Skeletal muscle tissue (tissue), 4 donors: Measurements from ENCODE around the gene LCE2D. TPM values are rescaled to one million over a fixed set of nuclear protein-coding genes. Genes with fewer than 3 reads are reported as not detected.

Experiments
- H3K27ac ChIP-seq: one replicate; pipeline ENCODE4 v1.7.0; 2013; ENCODE audit warnings: mild to moderate bottlenecking, low read depth, low read length, inconsistent platforms
- H3K27me3 ChIP-seq, 3 donors: one replicate each; pipeline ENCODE4 v1.7.0; 2013; ENCODE audit warnings: low read length in 3 of 3; ENCODE audit not compliant: control insufficient read depth in 3 of 3, insufficient read depth in 3 of 3
- H3K36me3 ChIP-seq, 3 donors: one replicate each; pipeline ENCODE4 v1.7.0; 2013; ENCODE audit warnings: low read length in 3 of 3; ENCODE audit not compliant: control insufficient read depth in 3 of 3, insufficient read depth in 3 of 3
- H3K4me1 ChIP-seq, 3 donors: one replicate each; pipeline ENCODE4 v1.7.0; 2013; ENCODE audit warnings: low read length in 3 of 3, mild to moderate bottlenecking in 3 of 3; ENCODE audit not compliant: control insufficient read depth in 3 of 3, insufficient read depth in 3 of 3
- H3K4me3 ChIP-seq, 3 donors: one replicate each; pipeline ENCODE4 v1.7.0; 2013; ENCODE audit warnings: low read length in 3 of 3
- H3K9ac ChIP-seq, 3 donors: one replicate each; pipeline ENCODE4 v1.7.0; 2013; ENCODE audit warnings: low read length in 3 of 3, mild to moderate bottlenecking in 3 of 3, moderate library complexity in 2 of 3, low read depth in 1 of 3
- H3K9me3 ChIP-seq, 3 donors: one replicate each; pipeline ENCODE4 v1.7.0; 2013; ENCODE audit warnings: low read length in 3 of 3; ENCODE audit not compliant: control insufficient read depth in 3 of 3
- total RNA-seq: library from RNA; depleted of rRNA; stranded (reverse); fragments of >200 nt; gene quantifications from one replicate; pipeline ENCODE4 v1.2.3, GENCODE V29; 2014
- donor health status: Osteomylitis.

The LCE2D gene, protein sequence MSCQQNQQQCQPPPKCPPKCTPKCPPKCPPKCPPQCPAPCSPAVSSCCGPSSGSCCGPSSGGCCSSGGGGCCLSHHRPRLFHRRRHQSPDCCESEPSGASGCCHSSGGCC
- not detected for total RNA-seq

DNA sequence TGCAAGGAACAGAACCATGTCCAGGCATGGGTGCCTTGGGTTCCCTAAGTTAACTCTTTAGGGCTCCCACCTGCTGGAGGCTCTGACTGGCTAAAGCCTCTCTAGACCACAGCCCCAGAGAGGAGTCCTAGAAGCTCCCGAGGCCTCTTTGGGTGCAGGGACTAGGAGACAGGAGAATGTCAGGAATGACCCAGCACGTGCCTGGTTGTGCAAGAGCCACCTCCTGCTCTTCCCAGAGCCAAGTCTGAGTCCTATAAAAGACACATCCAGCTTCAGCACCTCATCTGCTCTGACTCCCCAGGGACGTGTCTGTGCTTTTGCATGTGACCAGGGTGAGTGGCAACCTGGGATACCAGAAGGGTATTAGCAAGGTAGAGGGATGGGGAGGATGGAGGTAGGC lies at the start of gene LCE2D:
Gene LCE2D (plus strand): TSS at position 283 of the 400 bp plus-strand sequence. CDS start 726 bp downstream, outside the sequence.
- peaks cover 0 to 3% (median 0%) of the 10 kb centered on the region in 3 donors for H3K27me3 ChIP-seq
- no peaks in the 10 kb centered on the region for H3K36me3 ChIP-seq
- H3K27ac ChIP-seq: no peak within 1 kb of the TSS
- H3K9me3 ChIP-seq: no peaks in the 10 kb centered on the region
- H3K4me1 ChIP-seq: no peaks in the 10 kb centered on the region
- no peak within 1 kb of the TSS for H3K4me3 ChIP-seq
- no peak within 1 kb of the TSS for H3K9ac ChIP-seq

DNA sequence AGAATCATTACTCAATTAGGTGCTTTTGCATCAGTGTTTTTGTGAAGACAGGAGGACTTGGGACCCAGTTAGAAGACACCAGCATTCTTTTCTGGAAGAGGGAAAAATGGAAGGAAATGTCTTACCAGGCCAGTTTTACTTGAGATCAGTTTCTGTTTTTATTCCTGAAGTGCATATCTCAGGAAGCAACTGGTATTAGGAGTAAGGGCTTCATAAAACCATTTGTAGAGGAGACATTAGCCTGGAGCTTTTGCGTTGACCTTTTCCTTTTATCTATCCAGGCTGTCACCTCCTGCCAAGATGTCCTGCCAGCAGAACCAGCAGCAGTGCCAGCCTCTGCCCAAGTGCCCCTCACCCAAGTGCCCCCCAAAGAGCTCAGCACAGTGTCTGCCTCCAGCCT lies 49.7 kb upstream of the LCE2D start, which contains the start of gene LCE3B:
Gene LCE3B (plus strand): TSS at position 301 of the 400 bp plus-strand sequence. CDS start 0 bp downstream, at position 301.
- H3K9me3 ChIP-seq: peaks cover 2 to 4% (median 2%) of the 10 kb centered on the region in 3 donors

DNA sequence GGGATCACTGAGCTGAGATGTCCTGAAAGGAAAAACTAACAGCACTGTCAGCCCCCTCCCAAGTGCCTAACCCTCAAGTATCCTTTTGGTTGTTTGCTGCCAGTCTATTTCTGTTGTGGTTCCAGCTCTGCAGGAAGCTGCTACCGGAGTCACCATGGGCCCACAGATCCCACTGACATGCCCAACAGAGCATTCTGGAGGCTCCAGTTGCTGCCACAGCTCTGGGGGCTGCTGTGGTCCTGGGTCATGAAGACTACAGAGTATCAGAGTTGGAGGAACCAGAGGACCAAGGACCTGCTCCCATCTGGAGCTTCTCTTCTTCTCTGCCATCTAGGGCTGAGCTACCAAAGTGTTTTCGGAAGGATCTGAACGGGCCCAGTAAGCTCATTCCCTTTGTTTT lies 41.2 kb upstream of the LCE2D start:
- Histone ChIP-seq H3K27ac (no peak overlapping the region), H3K4me3 (no peak overlapping the region), H3K36me3 (no peaks in the 10 kb centered on the region), H3K9ac (no peak overlapping the region), H3K27me3 (peaks cover 0 to 6% (median 5%) of the 10 kb centered on the region in 3 donors), H3K9me3 (peaks cover 2 to 8% (median 5%) of the 10 kb centered on the region in 3 donors), H3K4me1 (no peaks in the 10 kb centered on the region)

More for the DNA sequence above, 49.7 kb upstream of the LCE2D start, which contains the start of gene LCE3B:
- Histone ChIP-seq H3K27ac (no peak within 1 kb of the TSS), H3K27me3 (no peaks in the 10 kb centered on the region), H3K36me3 (no peaks in the 10 kb centered on the region), H3K4me3 (no peak within 1 kb of the TSS), H3K9ac (no peak within 1 kb of the TSS), H3K4me1 (no peaks in the 10 kb centered on the region)

DNA sequence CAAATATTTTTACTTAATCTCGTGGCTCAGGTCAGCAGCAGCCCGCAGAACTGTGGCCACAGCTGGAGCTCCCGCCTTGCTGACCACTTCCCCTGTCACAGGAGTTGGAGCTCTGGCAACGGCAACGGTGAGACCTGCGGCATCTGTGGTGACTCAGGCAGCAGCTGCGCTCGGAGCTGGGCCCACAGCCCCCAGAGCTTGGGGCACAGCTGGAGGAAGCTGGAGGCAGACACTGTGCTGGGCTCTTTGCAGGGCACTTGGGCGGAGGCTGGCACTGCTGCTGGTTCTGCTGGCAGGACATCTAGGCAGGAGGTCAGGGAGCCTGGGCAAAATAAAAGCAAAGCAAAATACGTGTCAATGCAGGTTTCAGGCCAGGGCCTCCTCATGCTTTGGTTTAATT lies 40.4 kb upstream of the LCE2D start, which contains the start of gene LCE3A:
Gene LCE3A (minus strand): TSS at position 301 of the 400 bp plus-strand sequence. CDS start 0 bp downstream, at position 301.
- H3K9me3 ChIP-seq: peaks cover 0 to 5% (median 3%) of the 10 kb centered on the region in 3 donors
- no peak within 1 kb of the TSS for H3K4me3 ChIP-seq
- no peaks in the 10 kb centered on the region for H3K4me1 ChIP-seq
- no peak within 1 kb of the TSS for H3K27ac ChIP-seq
- H3K27me3 ChIP-seq: peaks cover 0 to 6% (median 5%) of the 10 kb centered on the region in 3 donors
- no peak within 1 kb of the TSS for H3K9ac ChIP-seq
- H3K36me3 ChIP-seq: no peaks in the 10 kb centered on the region

DNA sequence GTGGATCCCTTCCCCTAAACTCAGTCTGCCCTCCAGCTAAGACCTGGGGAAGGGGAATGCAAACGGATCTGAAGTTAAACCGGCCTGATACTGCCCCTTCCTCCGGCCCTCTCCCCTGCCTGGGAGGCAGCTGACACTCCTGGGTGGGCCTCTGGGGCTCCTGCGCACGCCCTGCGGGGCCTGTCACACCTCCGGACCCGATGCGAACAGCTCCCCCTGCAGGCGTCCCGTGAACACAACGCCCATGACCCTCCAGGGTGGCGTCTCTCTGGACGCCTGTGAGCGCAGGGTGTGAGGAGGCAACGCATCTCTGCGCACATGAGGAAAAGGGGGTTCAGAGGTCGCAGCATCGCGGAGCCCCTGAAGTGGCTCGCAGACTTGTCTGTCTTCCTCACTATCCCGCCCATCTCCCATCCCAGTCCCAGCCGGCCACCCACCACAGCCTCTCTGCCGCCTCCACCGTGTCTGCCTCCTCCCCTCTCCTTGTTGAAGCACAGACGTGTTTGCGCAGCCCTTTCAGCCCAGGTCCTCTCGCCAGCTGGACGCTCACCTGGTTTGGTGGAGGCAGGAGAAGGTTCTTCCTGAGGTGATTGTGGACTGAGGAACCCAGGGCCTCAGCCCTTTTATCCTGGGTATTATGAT lies 39.9 kb upstream of the LCE2D start:
- H3K27me3 ChIP-seq: peaks cover 0 to 6% (median 5%) of the 10 kb centered on the region in 3 donors
- H3K9ac ChIP-seq: no peak overlapping the region
- peaks cover 0 to 4% (median 3%) of the 10 kb centered on the region in 3 donors for H3K9me3 ChIP-seq
- no peaks in the 10 kb centered on the region for H3K4me1 ChIP-seq
- H3K36me3 ChIP-seq: no peaks in the 10 kb centered on the region
- H3K4me3 ChIP-seq: no peak overlapping the region
- no peak overlapping the region for H3K27ac ChIP-seq

DNA sequence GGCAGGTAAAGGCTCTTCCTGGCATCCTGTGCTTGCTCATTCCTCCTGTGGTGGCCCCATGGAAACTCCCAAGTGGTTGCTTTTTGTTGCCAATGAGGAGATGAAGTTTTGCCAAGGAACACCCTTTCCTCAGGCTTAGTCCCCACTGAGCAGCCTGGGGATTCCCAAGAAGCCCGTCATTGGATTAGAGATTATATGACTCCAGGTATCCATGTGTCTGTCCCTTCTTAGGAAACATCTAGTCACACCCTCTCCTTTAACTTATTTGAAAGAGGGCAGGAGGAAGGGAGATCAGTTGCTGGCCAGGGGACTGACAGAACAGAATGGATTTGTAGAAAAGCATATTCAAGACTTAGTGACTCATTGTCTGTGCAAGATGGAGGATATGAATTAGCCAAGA lies 36.4 kb upstream of the LCE2D start:
- H3K27ac ChIP-seq: no peak overlapping the region

DNA sequence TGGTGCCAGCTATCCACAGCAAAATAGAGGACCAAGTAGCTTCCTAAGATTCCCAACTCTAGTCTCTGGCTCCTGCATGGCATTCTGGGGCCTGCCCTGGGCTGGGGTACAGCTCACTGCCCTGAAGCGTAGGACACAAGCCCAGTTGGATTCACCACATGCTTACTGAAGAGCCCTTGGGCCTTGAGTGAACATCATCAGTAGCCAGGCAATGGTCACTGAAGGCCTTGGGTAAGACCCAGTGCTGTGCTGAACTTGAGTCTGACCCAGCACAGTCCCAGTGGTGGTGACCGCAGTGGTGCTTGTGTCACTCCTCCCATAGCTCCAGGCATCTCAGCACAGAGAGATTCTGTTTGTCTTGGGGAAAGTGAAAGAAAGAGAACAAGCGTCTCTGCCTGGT lies 32.6 kb upstream of the LCE2D start:
- no peak overlapping the region for H3K27ac ChIP-seq
- no peaks in the 10 kb centered on the region for H3K4me1 ChIP-seq
- H3K9me3 ChIP-seq: no peaks in the 10 kb centered on the region
- H3K9ac ChIP-seq: no peak overlapping the region
- H3K36me3 ChIP-seq: no peaks in the 10 kb centered on the region
- no peaks in the 10 kb centered on the region for H3K27me3 ChIP-seq
- H3K4me3 ChIP-seq: no peak overlapping the region

More for the DNA sequence above, 36.4 kb upstream of the LCE2D start:
- Histone ChIP-seq H3K4me1 (no peaks in the 10 kb centered on the region), H3K9ac (no peak overlapping the region), H3K4me3 (no peak overlapping the region), H3K27me3 (peaks cover 0 to 6% (median 5%) of the 10 kb centered on the region in 3 donors), H3K9me3 (no peaks in the 10 kb centered on the region), H3K36me3 (no peaks in the 10 kb centered on the region)

DNA sequence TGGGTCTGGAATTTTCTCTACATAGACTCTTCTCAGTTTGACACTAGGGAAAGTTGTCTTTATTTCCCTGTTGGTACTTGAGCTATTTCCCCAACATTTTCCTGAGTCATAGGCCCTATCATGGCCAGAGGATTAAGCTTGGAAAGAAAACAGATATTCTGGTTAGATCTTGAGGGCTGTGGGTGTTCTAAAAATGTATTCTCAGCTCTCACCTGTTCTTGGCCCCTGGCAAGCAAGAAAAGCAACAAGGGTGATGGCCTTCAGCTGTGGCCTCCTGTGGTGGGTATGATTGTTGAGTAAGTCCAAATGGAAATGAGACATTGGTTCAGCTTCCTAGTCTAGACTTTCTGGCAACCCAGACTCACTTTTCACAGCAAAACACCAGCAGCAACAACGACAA lies 22.8 kb upstream of the LCE2D start:
- Histone ChIP-seq H3K27ac (no peak overlapping the region), H3K4me1 (no peaks in the 10 kb centered on the region), H3K27me3 (no peaks in the 10 kb centered on the region), H3K4me3 (no peak overlapping the region), H3K36me3 (no peaks in the 10 kb centered on the region), H3K9me3 (peaks cover 0 to 5% (median 3%) of the 10 kb centered on the region in 3 donors), H3K9ac (no peak overlapping the region)

DNA sequence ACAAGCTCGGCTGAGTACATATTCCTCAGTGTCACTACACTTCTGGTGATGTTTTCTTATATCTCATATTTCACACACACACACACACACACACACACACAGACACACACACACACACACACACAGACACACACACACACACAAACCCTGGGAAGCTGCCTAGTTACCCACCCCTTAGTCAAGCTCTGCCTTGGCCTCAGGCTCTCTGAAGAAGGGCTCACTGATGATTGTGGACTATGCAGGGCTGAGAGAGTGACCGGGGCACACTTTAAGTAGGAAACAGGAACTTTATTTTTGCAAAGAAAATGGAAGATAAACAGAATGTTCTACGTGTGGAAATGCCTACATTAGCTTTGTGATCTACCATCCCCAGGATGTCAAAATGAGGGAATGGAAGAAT lies 19.2 kb upstream of the LCE2D start:
- no peaks in the 10 kb centered on the region for H3K27me3 ChIP-seq
- no peak overlapping the region for H3K27ac ChIP-seq
- no peaks in the 10 kb centered on the region for H3K4me1 ChIP-seq
- no peaks in the 10 kb centered on the region for H3K9me3 ChIP-seq
- no peak overlapping the region for H3K4me3 ChIP-seq
- H3K9ac ChIP-seq: no peak overlapping the region
- H3K36me3 ChIP-seq: no peaks in the 10 kb centered on the region

DNA sequence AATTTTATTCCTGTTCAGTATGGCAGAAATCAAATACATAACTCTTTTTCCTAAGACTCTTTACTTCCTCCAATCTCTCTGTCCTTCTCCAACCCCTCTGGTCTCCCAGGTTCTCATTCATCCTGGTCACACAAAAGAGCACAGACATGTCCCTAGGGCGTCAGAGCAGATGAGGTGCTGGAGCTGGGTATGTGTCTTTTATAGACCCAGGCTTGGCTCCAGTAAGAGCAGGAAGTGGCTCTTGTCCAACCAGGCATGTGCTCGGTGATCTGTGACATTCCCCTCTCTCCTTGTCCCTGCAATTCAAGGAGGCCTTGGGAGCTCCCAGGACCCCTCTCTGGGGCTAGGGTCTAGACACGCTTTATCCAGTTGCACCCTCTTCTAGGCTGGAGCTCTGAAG lies 18.0 kb upstream of the LCE2D start:
- Histone ChIP-seq H3K9ac (no peak overlapping the region), H3K4me3 (no peak overlapping the region), H3K27ac (no peak overlapping the region), H3K9me3 (no peaks in the 10 kb centered on the region), H3K27me3 (no peaks in the 10 kb centered on the region), H3K36me3 (no peaks in the 10 kb centered on the region), H3K4me1 (no peaks in the 10 kb centered on the region)
